SU-DHL-6 (cell line): ENCODE data around the gene CORO7.

ENCODE experiments used
- H2AFZ ChIP-seq: fragments of 200-600 bp; sonication (generic); 2 replicates; pipeline ENCODE4 v1.6.1; 2014; ENCODE audit warnings: low read depth, mild to moderate bottlenecking, moderate library complexity, mixed read lengths, antibody characterized with exemption, low read length; ENCODE audit not compliant: severe bottlenecking
- H3F3A ChIP-seq: fragments of 200-600 bp; shearing (Covaris generic); 2 replicates; pipeline ENCODE4 v1.6.0; 2016; ENCODE audit warnings: antibody characterized with exemption, mild to moderate bottlenecking; ENCODE audit not compliant: insufficient read depth
- H3K27ac ChIP-seq: fragments of 200-600 bp; sonication (generic); 2 replicates; pipeline ENCODE4 v1.5.1; 2016; ENCODE audit warnings: low read depth, mild to moderate bottlenecking, low read length, moderate library complexity, mixed read lengths
- H3K27me3 ChIP-seq: fragments of 200-600 bp; sonication (generic), shearing (Covaris generic); 2 replicates; pipeline ENCODE4 v1.6.0; 2014; ENCODE audit warnings: mild to moderate bottlenecking, low read length
- H3K36me3 ChIP-seq: fragments of 200-600 bp; sonication (generic); 2 replicates; pipeline ENCODE4 v1.6.1; 2014; ENCODE audit warnings: mild to moderate bottlenecking, low read length, mixed read lengths
- H3K4me2 ChIP-seq: fragments of 300-600, 200-600 bp; shearing (Covaris generic), sonication (generic); 2 replicates; pipeline ENCODE4 v1.6.0; 2014; ENCODE audit warnings: low read length, low read depth, mild to moderate bottlenecking; ENCODE audit not compliant: poor library complexity, severe bottlenecking
- H3K4me3 ChIP-seq: fragments of 200-600 bp; sonication (generic); 2 replicates; pipeline ENCODE4 v1.5.1; 2014; ENCODE audit warnings: antibody characterized with exemption, low read length, mild to moderate bottlenecking, mixed read lengths; ENCODE audit not compliant: insufficient read depth, poor library complexity, severe bottlenecking
- H3K79me2 ChIP-seq: fragments of 200-600 bp; sonication (generic); 2 replicates; pipeline ENCODE4 v1.6.1; 2014; ENCODE audit warnings: mild to moderate bottlenecking, low read length, moderate library complexity; ENCODE audit not compliant: insufficient read depth
- H3K9ac ChIP-seq: fragments of 200-600 bp; sonication (generic); 2 replicates; pipeline ENCODE4 v1.7.0; 2014; ENCODE audit warnings: mild to moderate bottlenecking, low read length
- H3K9me2 ChIP-seq: fragments of 200-600 bp; sonication (generic); replicated peaks from 2 replicates; pipeline ENCODE4 v1.6.1; 2014; ENCODE audit warnings: low read length; ENCODE audit not compliant: insufficient read depth
- H3K9me3 ChIP-seq: fragments of 200-600 bp; sonication (generic); 2 replicates; pipeline ENCODE4 v1.6.1; 2014; ENCODE audit warnings: low read length, mixed read lengths; ENCODE audit not compliant: insufficient read depth
- H4K20me1 ChIP-seq: fragments of 200-600 bp; sonication (generic); 2 replicates; pipeline ENCODE4 v1.6.1; 2014; ENCODE audit warnings: low read depth, mild to moderate bottlenecking, antibody characterized with exemption, low read length, moderate library complexity, mixed read lengths
- CTCF ChIP-seq: fragments of 200-600 bp; sonication (generic); IDR thresholded peaks from one replicate; pipeline ENCODE4 v1.5.1; 2017; ENCODE audit warnings: antibody characterized with exemption, mild to moderate bottlenecking, low read length, moderate library complexity; ENCODE audit not compliant: insufficient read depth, poor library complexity, severe bottlenecking
- EZH2phosphoT487 ChIP-seq: fragments of 200-600 bp; sonication (generic), shearing (Covaris generic); conservative IDR thresholded peaks from 2 replicates; pipeline ENCODE4 v1.6.1; 2018; ENCODE audit warnings: mild to moderate bottlenecking, antibody characterized with exemption, low read length, moderate library complexity, mixed read lengths

The CORO7 gene

GRCh38 chr16:4376126-4376892, 40.1 kb downstream of the CORO7 start:
- Histone ChIP-seq H4K20me1 (peaks cover 3% of the 10 kb centered on the region; the same call in 1 of the 2 replicates), H3K4me3 (no peak overlapping the region), H3K36me3 (no peaks in the 10 kb centered on the region), H3K27me3 (no peaks in the 10 kb centered on the region), H3K27ac (no peak overlapping the region), H3K4me2 (no peak overlapping the region), H3K9me2 (no peaks in the 10 kb centered on the region), H3K9me3 (no peaks in the 10 kb centered on the region), H3F3A (no peaks in the 10 kb centered on the region), H3K9ac (no peak overlapping the region), H3K79me2 (no peaks in the 10 kb centered on the region), H2AFZ (no peak overlapping the region)
- TF ChIP-seq EZH2phosphoT487 = no peak
- no peak for TF ChIP-seq CTCF

- no peak overlapping the region for H3K4me3 ChIP-seq
- no peaks in the 10 kb centered on the region for H3K27me3 ChIP-seq
- peaks cover 3% of the 10 kb centered on the region; the same call in 1 of the 2 replicates for H4K20me1 ChIP-seq
- H3K9me3 ChIP-seq = no peaks in the 10 kb centered on the region
- H2AFZ ChIP-seq = no peak overlapping the region
- no peak overlapping the region for H3K9ac ChIP-seq
- no peak for TF ChIP-seq CTCF
- H3K79me2 ChIP-seq = no peaks in the 10 kb centered on the region
- no peaks in the 10 kb centered on the region for H3K9me2 ChIP-seq
- no peak overlapping the region for H3K27ac ChIP-seq
- no peak overlapping the region for H3K4me2 ChIP-seq
- H3K36me3 ChIP-seq = no peaks in the 10 kb centered on the region
- no peaks in the 10 kb centered on the region for H3F3A ChIP-seq
Measured at GRCh38 chr16:4375717-4376116, 40.7 kb downstream of the CORO7 start.

DNA sequence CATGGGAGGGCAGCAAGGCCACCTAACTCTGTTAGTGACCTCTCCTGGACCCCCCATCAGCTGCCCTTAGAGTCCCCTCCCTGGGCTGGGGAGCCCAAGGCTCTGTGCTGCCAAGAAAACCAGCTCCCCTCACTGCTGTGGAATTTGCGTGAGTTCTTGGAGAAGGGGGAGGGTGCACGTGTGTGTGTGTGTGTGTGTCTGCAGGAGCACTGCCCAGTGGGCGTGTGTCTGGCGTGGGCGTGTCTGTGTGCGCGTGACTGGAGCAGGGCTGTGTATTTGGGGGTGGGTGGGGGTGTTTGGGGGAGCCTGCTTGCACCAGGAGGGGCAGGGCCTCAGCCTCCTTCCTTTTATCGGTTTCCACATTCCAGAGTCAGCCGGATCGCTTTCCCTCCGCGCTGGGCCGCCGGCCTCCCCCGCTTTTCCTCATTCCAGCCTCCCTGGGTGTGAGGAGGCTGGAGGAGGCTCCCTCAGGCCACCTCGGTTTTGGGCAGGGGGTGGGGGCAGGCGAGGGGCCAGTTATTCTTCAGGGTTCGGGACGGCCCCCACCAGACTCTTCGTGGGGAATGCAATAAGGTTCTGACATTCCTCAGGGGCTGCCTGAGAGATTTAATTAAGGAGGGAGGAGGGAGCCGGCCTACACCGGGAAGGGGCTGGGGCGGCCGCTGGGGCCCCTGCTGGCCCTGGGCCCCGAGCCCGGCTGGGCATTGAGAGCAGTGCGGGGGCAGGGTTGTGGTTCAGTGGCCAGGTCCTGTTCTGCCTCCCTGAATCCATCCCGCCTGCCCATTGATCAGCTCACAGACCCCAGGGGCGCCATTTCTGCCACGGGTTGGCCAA, 42.3 kb downstream of the CORO7 start:
- Histone ChIP-seq H3K4me2 (no peak overlapping the region), H3K27ac (no peak overlapping the region)
- no peak for TF ChIP-seq EZH2phosphoT487
- TF ChIP-seq CTCF = no peak

More for the DNA sequence above, 42.3 kb downstream of the CORO7 start:
- Histone ChIP-seq H2AFZ (no peak overlapping the region), H3F3A (no peaks in the 10 kb centered on the region), H3K9me3 (no peaks in the 10 kb centered on the region), H3K9me2 (no peaks in the 10 kb centered on the region), H3K9ac (no peak overlapping the region), H3K36me3 (no peaks in the 10 kb centered on the region), H3K27me3 (no peaks in the 10 kb centered on the region), H3K4me3 (no peak overlapping the region), H3K79me2 (no peaks in the 10 kb centered on the region), H4K20me1 (peaks cover 3% of the 10 kb centered on the region; the same call in 1 of the 2 replicates)
